Rectal smooth muscle tissue (tissue), 1 donor: ENCODE data around the gene LRTM2.

Source experiments
- H3K27ac ChIP-seq: one replicate; pipeline ENCODE4 v1.7.0; 2013; ENCODE audit warnings: low read depth, low read length, inconsistent platforms
- H3K27me3 ChIP-seq: one replicate; pipeline ENCODE4 v1.7.0; 2013; ENCODE audit warnings: low read length; ENCODE audit not compliant: control insufficient read depth, insufficient read depth
- H3K36me3 ChIP-seq: one replicate; pipeline ENCODE4 v1.7.0; 2013; ENCODE audit warnings: low read length; ENCODE audit not compliant: control insufficient read depth, insufficient read depth
- H3K4me1 ChIP-seq: one replicate; pipeline ENCODE4 v1.7.0; 2013; ENCODE audit warnings: low read length; ENCODE audit not compliant: control insufficient read depth, insufficient read depth
- H3K4me3 ChIP-seq: one replicate; pipeline ENCODE4 v1.7.0; 2013; ENCODE audit warnings: low read length
- H3K9ac ChIP-seq: one replicate; pipeline ENCODE4 v1.7.0; 2013; ENCODE audit warnings: low read length

Gene LRTM2

GRCh38 chr12:1846421-1847405, 26.3 kb downstream of the LRTM2 start:
- no peaks in the 10 kb centered on the region for H3K36me3 ChIP-seq
- H3K27ac ChIP-seq, result no peak overlapping the region
- H3K9ac ChIP-seq, result no peak overlapping the region
- H3K4me1 ChIP-seq, result no peaks in the 10 kb centered on the region
- no peaks in the 10 kb centered on the region for H3K27me3 ChIP-seq
- H3K4me3 ChIP-seq, result no peak overlapping the region

DNA sequence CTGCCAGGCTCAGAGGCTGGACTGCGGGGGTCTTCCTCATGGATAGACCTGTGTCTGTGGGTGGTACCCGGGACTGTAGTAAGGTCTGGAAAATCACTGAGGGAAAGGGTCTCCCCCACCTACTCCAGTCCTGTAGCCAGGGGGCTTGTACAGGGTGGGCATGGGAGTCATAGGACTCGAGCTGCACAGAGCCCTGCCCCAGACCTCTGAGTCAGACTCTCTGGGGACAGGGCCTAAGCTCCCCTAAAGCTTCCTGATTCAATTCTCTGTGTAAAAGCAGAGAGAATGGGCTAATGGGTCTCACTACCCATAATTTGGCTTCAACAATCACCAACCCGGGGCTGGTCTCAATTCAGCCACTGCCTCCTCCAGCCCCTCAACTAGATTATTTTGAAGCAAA, 27.0 kb downstream of the LRTM2 start:
- Histone ChIP-seq H3K27me3 (no peaks in the 10 kb centered on the region), H3K27ac (no peak overlapping the region), H3K9ac (no peak overlapping the region), H3K36me3 (no peaks in the 10 kb centered on the region), H3K4me3 (no peak overlapping the region), H3K4me1 (no peaks in the 10 kb centered on the region)

GRCh38 chr12:1848146-1848545, 27.8 kb downstream of the LRTM2 start:
- no peaks in the 10 kb centered on the region for H3K27me3 ChIP-seq

DNA sequence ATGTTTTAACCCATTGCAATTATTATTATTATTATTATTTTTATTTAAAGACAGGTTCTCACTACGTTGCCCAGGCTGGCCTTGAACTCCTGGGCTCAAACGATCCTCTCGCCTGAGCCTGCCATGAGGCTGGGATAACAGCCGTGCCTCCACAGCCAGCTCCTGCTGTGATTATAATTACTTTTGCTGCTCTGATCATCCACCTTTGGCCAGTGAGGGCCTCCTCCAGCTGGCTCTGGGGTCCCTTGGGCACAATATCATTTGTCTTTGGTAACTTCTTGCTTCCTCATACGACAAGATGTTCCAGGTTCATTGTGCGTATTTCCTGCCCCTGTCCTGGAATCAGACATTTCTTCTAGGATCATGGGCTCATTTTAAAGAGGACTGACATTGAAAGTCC, 28.4 kb downstream of the LRTM2 start:
- no peaks in the 10 kb centered on the region for H3K27me3 ChIP-seq
- H3K9ac ChIP-seq, result no peak overlapping the region
- no peak overlapping the region for H3K27ac ChIP-seq
- no peak overlapping the region for H3K4me3 ChIP-seq
- H3K4me1 ChIP-seq, result no peaks in the 10 kb centered on the region
- no peaks in the 10 kb centered on the region for H3K36me3 ChIP-seq

More at GRCh38 chr12:1848146-1848545, 27.8 kb downstream of the LRTM2 start:
- Histone ChIP-seq H3K27ac (no peak overlapping the region), H3K9ac (no peak overlapping the region), H3K4me3 (no peak overlapping the region), H3K36me3 (no peaks in the 10 kb centered on the region), H3K4me1 (no peaks in the 10 kb centered on the region)

GRCh38 chr12:1851151-1851701, 30.9 kb downstream of the LRTM2 start:
- no peak overlapping the region for H3K27ac ChIP-seq
- H3K4me1 ChIP-seq, result no peaks in the 10 kb centered on the region
- H3K27me3 ChIP-seq, result no peaks in the 10 kb centered on the region
- no peak overlapping the region for H3K4me3 ChIP-seq
- H3K36me3 ChIP-seq, result no peaks in the 10 kb centered on the region
- H3K9ac ChIP-seq, result no peak overlapping the region

DNA sequence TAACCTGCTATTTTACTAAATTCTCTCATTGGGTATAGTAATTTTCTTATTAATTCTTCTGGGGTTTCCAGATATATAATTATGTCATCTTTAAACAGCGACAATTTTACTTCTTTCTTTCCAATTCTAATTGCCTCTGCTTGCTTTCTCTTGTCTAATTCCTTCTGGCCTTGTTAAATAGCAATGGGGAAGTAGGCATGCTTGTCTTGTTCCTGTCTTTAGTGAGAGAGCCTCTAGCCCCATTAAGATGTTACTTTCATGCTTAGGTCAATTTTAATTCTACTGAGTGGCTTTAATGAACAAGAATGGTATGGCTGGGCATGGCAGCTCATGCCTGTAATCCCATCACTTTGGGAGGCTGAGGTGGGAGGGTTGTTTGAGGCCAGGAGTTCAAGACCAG, 31.7 kb downstream of the LRTM2 start:
- no peaks in the 10 kb centered on the region for H3K27me3 ChIP-seq
- H3K36me3 ChIP-seq, result no peaks in the 10 kb centered on the region
- H3K9ac ChIP-seq, result no peak overlapping the region
- H3K4me3 ChIP-seq, result no peak overlapping the region
- no peak overlapping the region for H3K27ac ChIP-seq
- no peaks in the 10 kb centered on the region for H3K4me1 ChIP-seq

DNA sequence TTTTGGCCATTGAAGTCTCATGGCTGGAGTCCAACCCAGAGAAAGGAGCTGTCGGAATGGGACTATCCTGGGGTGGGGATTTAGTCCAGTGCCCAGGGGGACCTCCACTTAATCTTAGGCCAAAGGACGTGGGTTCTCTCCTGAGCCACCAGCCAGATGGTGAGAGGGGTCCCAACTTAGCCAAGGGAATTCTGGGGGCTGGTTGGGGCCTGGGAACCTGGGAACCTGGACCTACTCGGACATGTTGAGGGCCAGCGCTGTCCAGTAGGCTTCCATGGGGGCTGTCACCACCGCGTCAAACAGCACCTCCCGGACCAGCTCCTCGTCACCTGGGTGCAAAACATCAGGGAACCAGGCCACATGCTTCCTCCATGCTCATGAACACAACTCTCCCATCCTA, 33.4 kb downstream of the LRTM2 start:
- Histone ChIP-seq H3K27ac (no peak overlapping the region), H3K27me3 (no peaks in the 10 kb centered on the region), H3K36me3 (no peaks in the 10 kb centered on the region), H3K4me1 (no peaks in the 10 kb centered on the region), H3K4me3 (no peak overlapping the region), H3K9ac (no peak overlapping the region)

- Histone ChIP-seq H3K27me3 (no peaks in the 10 kb centered on the region), H3K4me3 (no peak overlapping the region), H3K9ac (no peak overlapping the region), H3K27ac (no peak overlapping the region), H3K36me3 (no peaks in the 10 kb centered on the region), H3K4me1 (no peaks in the 10 kb centered on the region)
These were observed 34.9 kb downstream of the LRTM2 start for GRCh38 chr12:1855241-1855640.

DNA sequence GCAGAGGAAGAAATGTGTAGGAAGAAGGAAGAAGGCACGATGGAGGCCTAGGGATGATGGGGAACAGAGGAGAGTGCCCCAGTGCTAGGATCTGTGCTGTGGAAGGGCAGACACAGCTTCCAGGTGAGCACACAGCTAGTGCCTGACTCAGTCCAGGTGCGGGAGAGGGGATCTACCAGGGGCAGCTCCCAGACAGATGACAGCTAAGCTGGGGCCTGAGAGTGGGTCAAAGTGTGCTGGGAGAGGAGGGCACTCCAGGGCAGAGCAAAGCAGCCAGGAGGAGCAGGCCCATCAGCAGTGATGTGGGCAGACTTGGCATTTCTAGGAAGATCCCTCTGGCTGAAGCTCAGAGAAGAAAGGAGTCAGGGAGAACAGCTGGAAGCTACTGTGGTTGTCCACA, 36.7 kb downstream of the LRTM2 start:
- Histone ChIP-seq H3K36me3 (no peaks in the 10 kb centered on the region), H3K9ac (no peak overlapping the region), H3K4me1 (no peaks in the 10 kb centered on the region), H3K27ac (no peak overlapping the region), H3K4me3 (no peak overlapping the region), H3K27me3 (no peaks in the 10 kb centered on the region)

DNA sequence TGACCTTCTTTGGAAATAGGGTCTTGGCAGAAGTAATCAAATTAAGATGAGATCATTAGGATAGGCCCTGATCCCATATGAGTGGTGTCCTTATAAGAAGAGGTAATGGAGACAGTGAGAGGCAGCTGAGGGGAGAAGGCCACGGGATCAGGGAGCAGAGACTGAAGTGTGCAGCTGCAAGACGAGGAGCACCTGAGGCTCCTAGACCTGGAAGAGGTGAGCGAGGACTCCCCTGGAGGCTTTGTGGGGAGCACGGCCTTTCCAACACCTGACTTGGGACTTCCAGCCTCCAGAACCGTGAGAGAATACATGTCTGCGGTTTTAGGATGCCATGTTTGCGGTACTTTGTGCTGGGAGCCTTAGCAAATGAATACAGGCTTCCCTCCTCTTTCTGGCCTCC, 37.5 kb downstream of the LRTM2 start:
- H3K27me3 ChIP-seq, result no peaks in the 10 kb centered on the region

GRCh38 chr12:1858456-1858855, 38.1 kb downstream of the LRTM2 start:
- no peaks in the 10 kb centered on the region for H3K36me3 ChIP-seq
- H3K27ac ChIP-seq, result no peak overlapping the region
- no peaks in the 10 kb centered on the region for H3K27me3 ChIP-seq
- no peak overlapping the region for H3K9ac ChIP-seq
- no peak overlapping the region for H3K4me3 ChIP-seq
- H3K4me1 ChIP-seq, result no peaks in the 10 kb centered on the region

More for the DNA sequence above, 37.5 kb downstream of the LRTM2 start:
- no peak overlapping the region for H3K4me3 ChIP-seq
- H3K36me3 ChIP-seq, result no peaks in the 10 kb centered on the region
- no peaks in the 10 kb centered on the region for H3K4me1 ChIP-seq
- H3K27ac ChIP-seq, result no peak overlapping the region
- no peak overlapping the region for H3K9ac ChIP-seq

- H3K27ac ChIP-seq, result no peak overlapping the region
- H3K36me3 ChIP-seq, result no peaks in the 10 kb centered on the region
- no peaks in the 10 kb centered on the region for H3K27me3 ChIP-seq
These were observed 39.3 kb downstream of the LRTM2 start for GRCh38 chr12:1859643-1860042.

DNA sequence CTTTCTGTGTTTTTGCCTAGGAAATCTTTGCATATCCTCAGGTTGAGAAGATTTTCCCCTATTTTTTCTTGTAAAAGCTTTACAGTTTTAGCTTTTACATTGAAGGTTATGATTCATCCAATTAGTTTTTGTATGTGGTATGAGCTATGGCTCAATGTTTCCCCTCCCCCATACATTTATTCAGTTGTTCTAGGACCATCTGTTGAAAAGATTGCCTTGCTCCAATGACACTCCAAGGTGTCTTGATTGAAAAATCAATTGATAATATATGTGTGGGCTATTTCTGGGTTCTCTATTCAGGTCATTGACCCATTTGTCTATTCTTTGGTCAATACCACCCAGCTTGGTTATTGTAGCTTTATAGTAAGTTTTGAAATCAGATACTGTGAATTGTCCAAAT, 42.6 kb downstream of the LRTM2 start:
- Histone ChIP-seq H3K36me3 (no peaks in the 10 kb centered on the region), H3K9ac (no peak overlapping the region), H3K4me1 (no peaks in the 10 kb centered on the region), H3K4me3 (no peak overlapping the region), H3K27ac (no peak overlapping the region), H3K27me3 (no peaks in the 10 kb centered on the region)

More at GRCh38 chr12:1859643-1860042, 39.3 kb downstream of the LRTM2 start:
- Histone ChIP-seq H3K4me3 (no peak overlapping the region), H3K9ac (no peak overlapping the region), H3K4me1 (no peaks in the 10 kb centered on the region)
